H1 (cell line): ENCODE measurements around the gene SPARCL1. TPM values are rescaled to one million over a fixed set of nuclear protein-coding genes. Genes with fewer than 3 reads are reported as not detected.
A peak's percentile ranks its signal among the peaks of the same experiment; 100 is the strongest.

Experiments
- CTCF ChIA-PET: fragments of 300-600 bp; sonication (Branson Sonifier 250); formaldehyde crosslinking; loops from one replicate; lab custom pipeline; 2021; ENCODE audit not compliant: partially characterized antibody; lab: Charles Lee
- POLR2A ChIA-PET: fragments of 300-600 bp; sonication (Branson Sonifier 250); formaldehyde crosslinking; loops from one replicate; lab custom pipeline; 2021; ENCODE audit warnings: inconsistent platforms; ENCODE audit not compliant: partially characterized antibody; lab: Charles Lee
- DNase-seq, 2 experiments: peaks; one replicate each; pipeline versions ENCODE4 v3.0.0 to v3.0.0-alpha.2; 2010 to 2022; ENCODE audit warnings: low spot score in 2 of 2, low read depth in 1 of 2, mixed read lengths in 1 of 2
- FAIRE-seq: peaks from 2 replicates; lab custom pipeline; 2011; peaks lifted over from hg19 to GRCh38; lab: Jason Lieb, UNC
- H2AFZ ChIP-seq: 2 replicates; pipeline ENCODE4 v1.8.1; 2012; ENCODE audit warnings: low read length, inconsistent platforms
- H2AK5ac ChIP-seq: 2 replicates; pipeline ENCODE4 v1.6.1; 2013; ENCODE audit warnings: low read depth, low read length
- H2BK120ac ChIP-seq: replicated peaks from 2 replicates; pipeline ENCODE3; 2013; ENCODE audit warnings: low read depth, low read length, inconsistent platforms
- H2BK12ac ChIP-seq: 2 replicates; pipeline ENCODE4 v1.6.1; 2013; ENCODE audit warnings: low read depth, low read length
- H2BK15ac ChIP-seq: 2 replicates; pipeline ENCODE4 v1.6.1; 2013; ENCODE audit warnings: low read length
- H2BK20ac ChIP-seq: 2 replicates; pipeline ENCODE4 v1.6.1; 2013; ENCODE audit warnings: low read length
- H2BK5ac ChIP-seq: 2 replicates; pipeline ENCODE4 v1.6.1; 2013; ENCODE audit warnings: low read depth, low read length
- H3K14ac ChIP-seq: 2 replicates; pipeline ENCODE4 v1.6.1; 2013; ENCODE audit warnings: inconsistent platforms; ENCODE audit not compliant: insufficient read length
- H3K18ac ChIP-seq: 2 replicates; pipeline ENCODE4 v1.6.1; 2013; ENCODE audit warnings: low read length; ENCODE audit errors: extremely low read depth
- H3K23ac ChIP-seq: 2 replicates; pipeline ENCODE4 v1.6.1; 2013; ENCODE audit warnings: inconsistent platforms; ENCODE audit not compliant: insufficient read length
- H3K23me2 ChIP-seq: 2 replicates; pipeline ENCODE4 v1.6.1; 2013; ENCODE audit warnings: low read depth, low read length
- H3K27ac ChIP-seq: 2 replicates; pipeline ENCODE4 v1.6.1; 2011; ENCODE audit warnings: low read depth, low read length, inconsistent platforms
- H3K27me3 ChIP-seq, 4 experiments: replicated peaks in 1 of 4; 1 replicate in 1 of 4; 2 replicates in 3 of 4; pipeline versions ENCODE4 v1.6.1 to v1.8.1; 2011 to 2013; ENCODE audit warnings: low read length in 3 of 4, mild to moderate bottlenecking in 3 of 4, inconsistent platforms in 2 of 4, mixed read lengths in 2 of 4, moderate library complexity in 1 of 4; ENCODE audit not compliant: control insufficient read depth in 3 of 4, insufficient read depth in 3 of 4; ENCODE audit errors: extremely low read depth in 1 of 4
- H3K36me3 ChIP-seq, 4 experiments: 2 replicates each; pipeline versions ENCODE4 v1.6.1 to v1.8.1; 2011 to 2013; ENCODE audit warnings: mild to moderate bottlenecking in 4 of 4, low read length in 3 of 4, moderate library complexity in 2 of 4, control low read depth in 1 of 4, inconsistent platforms in 1 of 4; ENCODE audit not compliant: insufficient read depth in 4 of 4, control insufficient read depth in 2 of 4
- H3K4ac ChIP-seq: replicated peaks from 2 replicates; pipeline ENCODE3; 2013; ENCODE audit warnings: low read length, low read depth, mixed read lengths, inconsistent platforms; ENCODE audit not compliant: insufficient read length
- H3K4me1 ChIP-seq, 4 experiments: replicated peaks in 1 of 4; 1 replicate in 1 of 4; 2 replicates in 3 of 4; pipeline versions ENCODE4 v1.6.1 to v1.8.1; 2011 to 2013; ENCODE audit warnings: low read length in 3 of 4, inconsistent platforms in 2 of 4, mixed read lengths in 1 of 4; ENCODE audit not compliant: insufficient read depth in 4 of 4, control insufficient read depth in 3 of 4
- H3K4me2 ChIP-seq, 2 experiments: 2 replicates each; pipeline versions ENCODE4 v1.6.1 to v1.8.1; 2011 to 2013; ENCODE audit warnings: low read depth in 2 of 2, low read length in 2 of 2, control low read depth in 1 of 2, inconsistent platforms in 1 of 2, mild to moderate bottlenecking in 1 of 2; ENCODE audit not compliant: insufficient read depth in 1 of 2
- H3K4me3 ChIP-seq, 4 experiments: fragments of 200-600, 300-600 bp in 1 of 4; sonication (generic), shearing (Covaris generic), sonication (Bioruptor Twin) in 1 of 4; 2 replicates each; pipeline versions ENCODE4 v1.5.1 to v1.8.1; 2011 to 2016; ENCODE audit warnings: low read length in 4 of 4, low read depth in 3 of 4, control low read depth in 2 of 4, inconsistent platforms in 2 of 4, mild to moderate bottlenecking in 2 of 4, mixed read lengths in 1 of 4, moderate library complexity in 1 of 4; ENCODE audit not compliant: insufficient read depth in 2 of 4; ENCODE audit errors: extremely low read depth in 1 of 4
- H3K56ac ChIP-seq: replicated peaks from 2 replicates; pipeline ENCODE3; 2013; ENCODE audit warnings: low read depth, mild to moderate bottlenecking, mixed read lengths, low read length, inconsistent platforms; ENCODE audit not compliant: insufficient read length
- H3K79me1 ChIP-seq: 2 replicates; pipeline ENCODE4 v1.6.1; 2013; ENCODE audit warnings: low read depth, low read length, control low read depth
- H3K79me2 ChIP-seq, 2 experiments: 2 replicates each; pipeline versions ENCODE4 v1.6.1 to v1.8.1; 2012 to 2013; ENCODE audit warnings: low read length in 2 of 2, mild to moderate bottlenecking in 2 of 2, inconsistent platforms in 1 of 2; ENCODE audit not compliant: insufficient read depth in 2 of 2, control insufficient read depth in 1 of 2
- H3K9ac ChIP-seq, 4 experiments: replicated peaks in 1 of 4; 1 replicate in 1 of 4; 2 replicates in 3 of 4; pipeline versions ENCODE4 v1.6.1 to v1.8.1; 2011 to 2013; ENCODE audit warnings: low read depth in 3 of 4, low read length in 3 of 4, control low read depth in 2 of 4, mild to moderate bottlenecking in 2 of 4, moderate library complexity in 2 of 4, inconsistent platforms in 1 of 4; ENCODE audit errors: extremely low read depth in 1 of 4
- H3K9me3 ChIP-seq, 2 experiments: 2 replicates each; pipeline versions ENCODE4 v1.6.1 to v1.8.1; 2012 to 2013; ENCODE audit warnings: mild to moderate bottlenecking in 2 of 2, moderate library complexity in 2 of 2, control low read depth in 1 of 2, inconsistent platforms in 1 of 2, low read depth in 1 of 2, low read length in 1 of 2, mixed read lengths in 1 of 2; ENCODE audit not compliant: insufficient read depth in 2 of 2
- H4K20me1 ChIP-seq, 2 experiments: replicated peaks in 1 of 2; 2 replicates each; pipeline versions ENCODE3 to v1.8.1; 2011 to 2013; ENCODE audit warnings: inconsistent platforms in 2 of 2, low read length in 2 of 2, mild to moderate bottlenecking in 1 of 2; ENCODE audit not compliant: insufficient read depth in 2 of 2, control insufficient read depth in 1 of 2
- H4K5ac ChIP-seq: 2 replicates; pipeline ENCODE4 v1.6.1; 2013; ENCODE audit warnings: low read length, low read depth, mixed read lengths, inconsistent platforms; ENCODE audit not compliant: insufficient read length
- H4K8ac ChIP-seq: 2 replicates; pipeline ENCODE4 v1.8.0; 2013; ENCODE audit warnings: mild to moderate bottlenecking, moderate library complexity, low read length, inconsistent platforms; ENCODE audit not compliant: insufficient read depth; ENCODE audit errors: extremely low read depth
- H4K91ac ChIP-seq: replicated peaks from 2 replicates; pipeline ENCODE3; 2013; ENCODE audit warnings: low read length, mixed read lengths, inconsistent platforms; ENCODE audit not compliant: insufficient read length
- MAFK ChIP-seq: IDR thresholded peaks from 2 replicates; pipeline ENCODE4 v1.6.1; 2012; ENCODE audit warnings: low read depth, mild to moderate bottlenecking, improper control_type of control experiment, low read length
- RAD21 ChIP-seq, 2 experiments: IDR thresholded peaks in 1 of 2; conservative IDR thresholded peaks in 1 of 2; 2 replicates each; pipeline ENCODE4 v1.6.1; 2011; ENCODE audit warnings: low read depth in 2 of 2, low read length in 2 of 2, improper control_type of control experiment in 1 of 2, inconsistent platforms in 1 of 2, mild to moderate bottlenecking in 1 of 2, moderate library complexity in 1 of 2
- YY1 ChIP-seq: IDR thresholded peaks from 2 replicates; pipeline ENCODE4 v1.6.1; 2011; ENCODE audit warnings: low read depth, mild to moderate bottlenecking, low read length
- WGBS, 2 experiments: shearing (Covaris generic) in 1 of 2; methylation state at CpG; one replicate each; pipeline versions ENCODE4 v1.1.6 to v1.1.7; 2013 to 2015; ENCODE audit warnings: low lambda C conversion rate in 2 of 2, mixed read lengths in 2 of 2, inconsistent platforms in 1 of 2, low coverage in 1 of 2, missing lambda C conversion rate in 1 of 2; ENCODE audit not compliant: insufficient replicate concordance in 2 of 2, insufficient coverage in 1 of 2, insufficient read length in 1 of 2; ENCODE audit errors: extremely low coverage in 1 of 2, missing lambda C conversion rate in 1 of 2; 5-methylcytosine and 5-hydroxymethylcytosine counted together
- polyA plus RNA-seq, 7 experiments: library from polyadenylated mRNA; depleted of rRNA in 3 of 7; stranded (reverse) in 5 of 7; unstranded in 2 of 7; fragments of >200 nt in 5 of 7; fragments of 200-250 nt in 2 of 7; gene quantifications; 1 replicate in 5 of 7; 2 replicates in 1 of 7; 4 replicates in 1 of 7; pipeline versions ENCODE4 v1.2.1 to v1.2.3, GENCODE V29; 2011 to 2013; ENCODE audit warnings: missing spikeins in 2 of 7, mixed read lengths in 2 of 7
- total RNA-seq: library from RNA; stranded (reverse); fragmentation: NEBNext Ultra II Directional; extraction: Animal tissue kit (Norgen Biotek cat#: 25700); gene quantifications from 2 replicates; pipeline ENCODE4 v1.2.1, GENCODE V29; 2021
- TF ChIP-seq, protein P1 (sequence below), 3 experiments: IDR thresholded peaks; 1 replicate in 2 of 3; 2 replicates in 1 of 3; pipeline versions ENCODE4 v1.5.1 to v1.6.1; 2011; ENCODE audit warnings: low read length in 3 of 3, mild to moderate bottlenecking in 3 of 3, inconsistent platforms in 2 of 3, low read depth in 1 of 3, moderate library complexity in 1 of 3; ENCODE audit not compliant: insufficient read depth in 1 of 3; ENCODE audit errors: control extremely low read depth in 1 of 3
- TF ChIP-seq, protein P2 (sequence below): IDR thresholded peaks from 2 replicates; pipeline ENCODE4 v1.6.1; 2011; ENCODE audit warnings: low read depth, mild to moderate bottlenecking, low read length; ENCODE audit not compliant: insufficient read depth

Gene SPARCL1
- total and polyA plus RNA-seq, 2 of the 8 experiments (the other 6 are each of a cell fraction or from before 2014, with no cell fraction given): 0.48 to 0.51 TPM

DNA sequence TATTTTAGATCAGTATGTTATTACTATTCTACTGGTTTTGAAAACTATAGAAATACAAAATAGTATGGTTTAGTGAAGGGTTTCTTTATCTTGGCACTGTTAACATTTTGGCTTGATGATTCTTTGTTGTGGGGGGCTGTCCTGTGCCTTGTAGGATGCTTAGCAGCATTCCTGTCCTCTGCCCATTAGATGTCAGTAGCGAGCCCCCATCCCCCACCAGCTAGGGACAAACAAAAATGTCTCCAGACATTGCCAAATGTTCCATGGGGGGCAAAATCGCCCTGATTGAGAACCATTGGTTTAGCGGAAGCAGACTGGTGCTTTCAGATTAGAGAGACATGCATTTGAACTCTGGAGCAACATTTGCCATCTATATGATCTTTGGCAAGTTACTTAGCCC lies 23.3 kb downstream of the SPARCL1 start:
- DNase-seq (peak in 1 of 2 experiments; percentile 58), FAIRE-seq (peak; percentile 62)
- Histone ChIP-seq H3K4me3 (no peak overlapping the region), H2BK120ac (no peak overlapping the region), H3K27me3 (no peaks in the 10 kb centered on the region), H3K23ac (no peak overlapping the region), H2BK15ac (no peak overlapping the region), H3K27ac (no peak overlapping the region), H3K18ac (no peak overlapping the region), H3K56ac (no peak overlapping the region), H2BK12ac (no peak overlapping the region), H3K9ac (no peak overlapping the region), H3K4me2 (no peak overlapping the region), H3K4me1 (peaks cover 0 to 3% (median 0%) of the 10 kb centered on the region in 4 experiments; a peak in 1 of 7 replicates), H3K79me2 (no peaks in the 10 kb centered on the region), H2BK20ac (no peak overlapping the region), H3K23me2 (no peaks in the 10 kb centered on the region), H3K14ac (no peak overlapping the region), H3K4ac (no peak overlapping the region), H4K20me1 (no peaks in the 10 kb centered on the region), H4K91ac (no peak overlapping the region), H3K9me3 (no peaks in the 10 kb centered on the region), H2AFZ (no peak overlapping the region), H3K79me1 (no peaks in the 10 kb centered on the region), H2BK5ac (no peak overlapping the region), H2AK5ac (no peak overlapping the region), H4K8ac (no peak overlapping the region), H3K36me3 (no peaks in the 10 kb centered on the region), H4K5ac (no peak overlapping the region)
- ChIA-PET POLR2A (no interaction called here), CTCF (interaction anchor here (0.6 to 1.5 kb wide), 3 partner anchors 24 to 692 kb away, joined by 3 to 4 read pairs (median 4); no protein-coding TSS in a partner anchor)
- TF ChIP-seq YY1: 0 out of 2 replicates have a peak, but pooled peaks have one; percentile 12
- TF ChIP-seq, protein P1, sequence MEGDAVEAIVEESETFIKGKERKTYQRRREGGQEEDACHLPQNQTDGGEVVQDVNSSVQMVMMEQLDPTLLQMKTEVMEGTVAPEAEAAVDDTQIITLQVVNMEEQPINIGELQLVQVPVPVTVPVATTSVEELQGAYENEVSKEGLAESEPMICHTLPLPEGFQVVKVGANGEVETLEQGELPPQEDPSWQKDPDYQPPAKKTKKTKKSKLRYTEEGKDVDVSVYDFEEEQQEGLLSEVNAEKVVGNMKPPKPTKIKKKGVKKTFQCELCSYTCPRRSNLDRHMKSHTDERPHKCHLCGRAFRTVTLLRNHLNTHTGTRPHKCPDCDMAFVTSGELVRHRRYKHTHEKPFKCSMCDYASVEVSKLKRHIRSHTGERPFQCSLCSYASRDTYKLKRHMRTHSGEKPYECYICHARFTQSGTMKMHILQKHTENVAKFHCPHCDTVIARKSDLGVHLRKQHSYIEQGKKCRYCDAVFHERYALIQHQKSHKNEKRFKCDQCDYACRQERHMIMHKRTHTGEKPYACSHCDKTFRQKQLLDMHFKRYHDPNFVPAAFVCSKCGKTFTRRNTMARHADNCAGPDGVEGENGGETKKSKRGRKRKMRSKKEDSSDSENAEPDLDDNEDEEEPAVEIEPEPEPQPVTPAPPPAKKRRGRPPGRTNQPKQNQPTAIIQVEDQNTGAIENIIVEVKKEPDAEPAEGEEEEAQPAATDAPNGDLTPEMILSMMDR (IDR thresholded peaks at IDR 0.05; ENCODE audit: control extremely low read depth in 1 of 3, insufficient read depth in 1 of 3, low read depth in 1 of 3, low read length in 3 of 3): peak; percentile 48 to 57 (median 56)
- peak; percentile 26 to 53; a peak in 3 of 4 replicates for TF ChIP-seq RAD21 (IDR thresholded peaks at IDR 0.05 in 1 of 2, conservative IDR thresholded peaks at IDR 0.05 in 1 of 2; ENCODE audit: low read depth in 2 of 2, low read length in 2 of 2)
- TF ChIP-seq, protein P2, sequence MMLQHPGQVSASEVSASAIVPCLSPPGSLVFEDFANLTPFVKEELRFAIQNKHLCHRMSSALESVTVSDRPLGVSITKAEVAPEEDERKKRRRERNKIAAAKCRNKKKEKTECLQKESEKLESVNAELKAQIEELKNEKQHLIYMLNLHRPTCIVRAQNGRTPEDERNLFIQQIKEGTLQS: 0 out of 2 replicates have a peak, but pooled peaks have one; percentile 1
- TF ChIP-seq MAFK: no peak
- WGBS, 2 experiments: 71% methylated on average over 3 of the region's 3 CpGs; no CpG with 5 or more reads in 1 of the 2 experiments
